ENCODE measurements around the gene POGK. TPM values are rescaled to one million over a fixed set of nuclear protein-coding genes. Genes with fewer than 3 reads are reported as not detected.

Gene POGK
- total RNA-seq, 1 donor from 2014 or later, result 45.8 TPM

GRCh38 chr1:166839600-166840308 lies 479 bp downstream of the POGK start:
- no peaks in the 10 kb centered on the region for H3K36me3 ChIP-seq (ENCODE audit: control insufficient read depth, insufficient read depth, low read length)
- H3K27me3 ChIP-seq (ENCODE audit: control insufficient read depth, insufficient read depth, low read length), result no peaks in the 10 kb centered on the region
- peak overlapping the region; percentile 65 for H3K4me3 ChIP-seq (ENCODE audit: low read depth, low read length)
- peak; percentile 46 for TF ChIP-seq CTCF (IDR thresholded peaks at IDR 0.05; ENCODE audit: insufficient read depth, low read length, poor library complexity, severe bottlenecking)
- DNase-seq (ENCODE audit: low read depth), result no peak

- no peaks in the 10 kb centered on the region for H3K36me3 ChIP-seq (ENCODE audit: control insufficient read depth, insufficient read depth, low read length)
- H3K4me3 ChIP-seq (ENCODE audit: low read depth, low read length), result peak overlapping the region; percentile 65
- TF ChIP-seq CTCF (IDR thresholded peaks at IDR 0.05; ENCODE audit: insufficient read depth, low read length, poor library complexity, severe bottlenecking), result no peak
- no peaks in the 10 kb centered on the region for H3K27me3 ChIP-seq (ENCODE audit: control insufficient read depth, insufficient read depth, low read length)
- DNase-seq (ENCODE audit: low read depth), result no peak
Measured at GRCh38 chr1:166840309-166841274, 1.3 kb downstream of the POGK start.

GRCh38 chr1:166843322-166843721 lies 4.0 kb downstream of the POGK start:
- H3K36me3 ChIP-seq (ENCODE audit: control insufficient read depth, insufficient read depth, low read length), result peaks cover 1% of the 10 kb centered on the region
- no peak overlapping the region for H3K4me3 ChIP-seq (ENCODE audit: low read depth, low read length)
- no peaks in the 10 kb centered on the region for H3K27me3 ChIP-seq (ENCODE audit: control insufficient read depth, insufficient read depth, low read length)
- DNase-seq (ENCODE audit: low read depth), result no peak
- TF ChIP-seq CTCF (IDR thresholded peaks at IDR 0.05; ENCODE audit: insufficient read depth, low read length, poor library complexity, severe bottlenecking), result no peak

GRCh38 chr1:166843769-166844596 lies 4.7 kb downstream of the POGK start:
- no peak for DNase-seq (ENCODE audit: low read depth)
- TF ChIP-seq CTCF (IDR thresholded peaks at IDR 0.05; ENCODE audit: insufficient read depth, low read length, poor library complexity, severe bottlenecking), result no peak
- H3K36me3 ChIP-seq (ENCODE audit: control insufficient read depth, insufficient read depth, low read length), result peaks cover 2% of the 10 kb centered on the region
- no peak overlapping the region for H3K4me3 ChIP-seq (ENCODE audit: low read depth, low read length)
- no peaks in the 10 kb centered on the region for H3K27me3 ChIP-seq (ENCODE audit: control insufficient read depth, insufficient read depth, low read length)

- Histone ChIP-seq H3K4me3 (ENCODE audit: low read depth, low read length) (no peak overlapping the region), H3K36me3 (ENCODE audit: control insufficient read depth, insufficient read depth, low read length) (peaks cover 2% of the 10 kb centered on the region), H3K27me3 (ENCODE audit: control insufficient read depth, insufficient read depth, low read length) (no peaks in the 10 kb centered on the region)
- TF ChIP-seq CTCF (IDR thresholded peaks at IDR 0.05; ENCODE audit: insufficient read depth, low read length, poor library complexity, severe bottlenecking), result no peak
- DNase-seq (ENCODE audit: low read depth), result no peak
Measured at GRCh38 chr1:166844791-166845190, 5.5 kb downstream of the POGK start.
